ENCODE data around the gene PDE3A. TPM values are rescaled to one million over a fixed set of nuclear protein-coding genes. Genes with fewer than 3 reads are reported as not detected.

PDE3A gene
- total and polyA plus RNA-seq, 10 of the 15 experiments (the other 5 are each of a cell fraction or from before 2014, with no cell fraction given), result 0.01 to 2.6 (median 1.5) TPM

GRCh38 chr12:20345866-20346265, 22.5 kb upstream of the PDE3A start (continued):
- no peak for TF ChIP-seq ZBTB40 (IDR thresholded peaks at IDR 0.05; ENCODE audit: borderline replicate concordance)
- TF ChIP-seq CHD1 (IDR thresholded peaks at IDR 0.05; ENCODE audit: low read depth, low read length), result no peak
- TF ChIP-seq CBX3 (IDR thresholded peaks at IDR 0.05; ENCODE audit: borderline replicate concordance, low read depth), result no peak
- no peak for TF ChIP-seq IRF4 (IDR thresholded peaks at IDR 0.05; ENCODE audit: low read depth, low read length)
- TF ChIP-seq NRF1 (conservative IDR thresholded peaks at IDR 0.05; ENCODE audit: low read depth, low read length), result no peak
- no peak for TF ChIP-seq KLF5 (IDR thresholded peaks at IDR 0.05; ENCODE audit: partially characterized antibody)

- intact Hi-C loops (cut with micrococcal nuclease; ENCODE audit: unreplicated experiment), result no loop called here
- FAIRE-seq, result no peak
- Histone ChIP-seq H3K27ac (ENCODE audit: control insufficient read depth, insufficient read depth) (no peak overlapping the region), H2AFZ (ENCODE audit: control insufficient read depth, low read depth, low read length) (no peak overlapping the region), H4K20me1 (ENCODE audit: control insufficient read depth, insufficient read depth) (no peaks in the 10 kb centered on the region), H3K9ac (ENCODE audit: control insufficient read depth, insufficient read depth, low read length) (no peak overlapping the region), H3K27me3 (replicated peaks in 1 of 2; ENCODE audit: control insufficient read depth in 2 of 2, insufficient read depth in 2 of 2, low read length in 1 of 2) (no peaks in the 10 kb centered on the region), H3K36me3 (ENCODE audit: control insufficient read depth in 2 of 2, insufficient read depth in 2 of 2, low read length in 1 of 2) (no peaks in the 10 kb centered on the region), H3K79me2 (ENCODE audit: control insufficient read depth, insufficient read depth, low read length) (no peaks in the 10 kb centered on the region), H3K4me1 (ENCODE audit: control insufficient read depth, insufficient read depth, low read length) (no peaks in the 10 kb centered on the region), H3K9me3 (replicated peaks; ENCODE audit: control insufficient read depth, insufficient read depth, low read length) (no peaks in the 10 kb centered on the region), H3K4me3 (no peak overlapping the region), H3K4me2 (ENCODE audit: control insufficient read depth, insufficient read depth) (no peak overlapping the region)
- no TSS peak for BruUV-seq (replicated peaks)
- ChIA-PET CTCF (no interaction called here), RAD21 (ENCODE audit: unreplicated experiment) (no interaction called here), POLR2A (no interaction called here), SMC1A (ENCODE audit: uncharacterized antibody, unreplicated experiment) (no interaction called here)
- DNase-seq (ENCODE audit: low read depth, low spot score), result no peak
- ATAC-seq, result no peak
- in situ Hi-C loops (cut with MboI), result no loop called here
- TF ChIP-seq HDGF (IDR thresholded peaks at IDR 0.05) (no peak), ZBTB4 (CRISPR knock-in tag; IDR thresholded peaks at IDR 0.05) (no peak), YY1 (IDR thresholded peaks at IDR 0.05; ENCODE audit: low read depth, low read length) (no peak), CHD4 (IDR thresholded peaks at IDR 0.05) (no peak), USF2 (IDR thresholded peaks at IDR 0.05; ENCODE audit: borderline replicate concordance, low read depth, low read length) (no peak), CREB1 (IDR thresholded peaks at IDR 0.05; ENCODE audit: low read depth) (no peak), CEBPB (IDR thresholded peaks at IDR 0.05; ENCODE audit: borderline replicate concordance in 1 of 2, low read depth in 2 of 2, low read length in 2 of 2) (no peak), NKRF (conservative IDR thresholded peaks at IDR 0.05) (no peak), POLR2A (IDR thresholded peaks at IDR 0.05; ENCODE audit: low read depth, low read length) (no peak), RUNX3 (IDR thresholded peaks at IDR 0.05; ENCODE audit: low read length) (no peak)
Measured at GRCh38 chr12:20350026-20350425, 18.3 kb upstream of the PDE3A start.
